Measurements from ENCODE around the gene MECP2. TPM values are rescaled to one million over a fixed set of nuclear protein-coding genes. Genes with fewer than 3 reads are reported as not detected.
"Not testable (repeated sequence)": the region's sequence is repeated elsewhere in the genome, so short reads cannot be mapped to it uniquely, and the experiment has no call there.

The MECP2 gene
- total RNA-seq, 1 donor from 2014 or later, result 60.0 TPM

GRCh38 chrX:153999359-154000037, 98.0 kb downstream of the MECP2 start:
- Mint-ChIP-seq H3K4me3 (ENCODE audit: unreplicated experiment) (no peak overlapping the region), H3K27me3 (ENCODE audit: unreplicated experiment) (peaks cover 4% of the 10 kb centered on the region), H3K4me1 (ENCODE audit: unreplicated experiment) (peaks cover 7% of the 10 kb centered on the region), H3K27ac (ENCODE audit: unreplicated experiment) (no peak overlapping the region), H3K9me3 (ENCODE audit: unreplicated experiment) (no peaks in the 10 kb centered on the region), H3K36me3 (ENCODE audit: low read depth, unreplicated experiment) (no peaks in the 10 kb centered on the region)
- TF ChIP-seq CTCF (IDR thresholded peaks at IDR 0.05; ENCODE audit: unreplicated experiment), result no peak
- no peak for DNase-seq (ENCODE audit: low spot score)

GRCh38 chrX:153995504-153995903, 102.0 kb downstream of the MECP2 start:
- H3K27me3 Mint-ChIP-seq (ENCODE audit: unreplicated experiment), result peaks cover 6% of the 10 kb centered on the region
- no peak overlapping the region for H3K27ac Mint-ChIP-seq (ENCODE audit: unreplicated experiment)
- no peaks in the 10 kb centered on the region for H3K36me3 Mint-ChIP-seq (ENCODE audit: low read depth, unreplicated experiment)
- no peak for TF ChIP-seq CTCF (IDR thresholded peaks at IDR 0.05; ENCODE audit: unreplicated experiment)
- H3K4me1 Mint-ChIP-seq (ENCODE audit: unreplicated experiment), result peaks cover 4% of the 10 kb centered on the region
- no peaks in the 10 kb centered on the region for H3K9me3 Mint-ChIP-seq (ENCODE audit: unreplicated experiment)
- DNase-seq (ENCODE audit: low spot score), result no peak
- H3K4me3 Mint-ChIP-seq (ENCODE audit: unreplicated experiment), result no peak overlapping the region

- H3K27ac Mint-ChIP-seq (ENCODE audit: unreplicated experiment); H3K4me3 Mint-ChIP-seq (ENCODE audit: unreplicated experiment); H3K4me1 Mint-ChIP-seq (ENCODE audit: unreplicated experiment); DNase-seq (ENCODE audit: low spot score); H3K9me3 Mint-ChIP-seq (ENCODE audit: unreplicated experiment); H3K36me3 Mint-ChIP-seq (ENCODE audit: low read depth, unreplicated experiment); H3K27me3 Mint-ChIP-seq (ENCODE audit: unreplicated experiment): not testable (repeated sequence)
Observed at GRCh38 chrX:153994398-153994797, 103.1 kb downstream of the MECP2 start.

- H3K9me3 Mint-ChIP-seq (ENCODE audit: unreplicated experiment), result no peaks in the 10 kb centered on the region
- no peak overlapping the region for H3K27ac Mint-ChIP-seq (ENCODE audit: unreplicated experiment)
- DNase-seq (ENCODE audit: low spot score), result no peak
- H3K4me3 Mint-ChIP-seq (ENCODE audit: unreplicated experiment), result no peak overlapping the region
- H3K4me1 Mint-ChIP-seq (ENCODE audit: unreplicated experiment), result no peaks in the 10 kb centered on the region
- no peak for TF ChIP-seq CTCF (IDR thresholded peaks at IDR 0.05; ENCODE audit: unreplicated experiment)
- peaks cover 4% of the 10 kb centered on the region for H3K27me3 Mint-ChIP-seq (ENCODE audit: unreplicated experiment)
- H3K36me3 Mint-ChIP-seq (ENCODE audit: low read depth, unreplicated experiment), result no peaks in the 10 kb centered on the region
Observed at GRCh38 chrX:153993978-153994377, 103.5 kb downstream of the MECP2 start.

GRCh38 chrX:153993079-153993478, 104.4 kb downstream of the MECP2 start:
- no peaks in the 10 kb centered on the region for H3K9me3 Mint-ChIP-seq (ENCODE audit: unreplicated experiment)
- H3K27ac Mint-ChIP-seq (ENCODE audit: unreplicated experiment), result no peak overlapping the region
- peaks cover 4% of the 10 kb centered on the region for H3K27me3 Mint-ChIP-seq (ENCODE audit: unreplicated experiment)
- no peaks in the 10 kb centered on the region for H3K4me1 Mint-ChIP-seq (ENCODE audit: unreplicated experiment)
- H3K4me3 Mint-ChIP-seq (ENCODE audit: unreplicated experiment), result no peak overlapping the region
- no peak for DNase-seq (ENCODE audit: low spot score)
- H3K36me3 Mint-ChIP-seq (ENCODE audit: low read depth, unreplicated experiment), result no peaks in the 10 kb centered on the region
- no peak for TF ChIP-seq CTCF (IDR thresholded peaks at IDR 0.05; ENCODE audit: unreplicated experiment)

Data from endothelial cell (in vitro differentiated cells).